ENCODE measurements around the gene PIAS1.

DNA sequence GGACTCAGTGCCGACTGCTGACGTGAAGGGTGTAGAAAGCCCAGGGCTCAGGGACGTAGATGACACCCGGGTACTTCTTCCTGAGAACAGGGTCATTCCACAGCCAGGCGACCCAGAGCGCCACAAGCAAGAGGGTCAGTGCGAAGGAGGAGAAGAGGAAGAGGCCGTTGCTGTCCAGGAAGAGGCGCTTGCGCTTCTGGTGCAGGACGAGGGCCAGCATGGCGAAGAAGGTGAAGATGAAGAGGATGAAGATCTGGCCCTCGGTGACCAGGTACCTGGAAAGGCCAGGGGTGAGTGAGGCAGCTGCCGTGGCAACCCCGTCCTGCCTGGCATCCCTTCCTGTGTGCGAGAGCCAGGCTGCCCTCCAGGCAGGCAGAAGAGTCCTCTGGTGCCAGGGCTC, 154.0 kb downstream of the PIAS1 start:
- TF ChIP-seq, protein P1, sequence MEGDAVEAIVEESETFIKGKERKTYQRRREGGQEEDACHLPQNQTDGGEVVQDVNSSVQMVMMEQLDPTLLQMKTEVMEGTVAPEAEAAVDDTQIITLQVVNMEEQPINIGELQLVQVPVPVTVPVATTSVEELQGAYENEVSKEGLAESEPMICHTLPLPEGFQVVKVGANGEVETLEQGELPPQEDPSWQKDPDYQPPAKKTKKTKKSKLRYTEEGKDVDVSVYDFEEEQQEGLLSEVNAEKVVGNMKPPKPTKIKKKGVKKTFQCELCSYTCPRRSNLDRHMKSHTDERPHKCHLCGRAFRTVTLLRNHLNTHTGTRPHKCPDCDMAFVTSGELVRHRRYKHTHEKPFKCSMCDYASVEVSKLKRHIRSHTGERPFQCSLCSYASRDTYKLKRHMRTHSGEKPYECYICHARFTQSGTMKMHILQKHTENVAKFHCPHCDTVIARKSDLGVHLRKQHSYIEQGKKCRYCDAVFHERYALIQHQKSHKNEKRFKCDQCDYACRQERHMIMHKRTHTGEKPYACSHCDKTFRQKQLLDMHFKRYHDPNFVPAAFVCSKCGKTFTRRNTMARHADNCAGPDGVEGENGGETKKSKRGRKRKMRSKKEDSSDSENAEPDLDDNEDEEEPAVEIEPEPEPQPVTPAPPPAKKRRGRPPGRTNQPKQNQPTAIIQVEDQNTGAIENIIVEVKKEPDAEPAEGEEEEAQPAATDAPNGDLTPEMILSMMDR (IDR thresholded peaks at IDR 0.05): no peak
- TF ChIP-seq ESRRA (IDR thresholded peaks at IDR 0.05; ENCODE audit: borderline replicate concordance, low read length) (no peak), POLR2A (IDR thresholded peaks at IDR 0.05; ENCODE audit: low read length) (no peak), POLR2AphosphoS2 (conservative IDR thresholded peaks at IDR 0.05; ENCODE audit: low read length) (no peak), JUN (IDR thresholded peaks at IDR 0.05) (no peak)
- TF ChIP-seq, protein P2, sequence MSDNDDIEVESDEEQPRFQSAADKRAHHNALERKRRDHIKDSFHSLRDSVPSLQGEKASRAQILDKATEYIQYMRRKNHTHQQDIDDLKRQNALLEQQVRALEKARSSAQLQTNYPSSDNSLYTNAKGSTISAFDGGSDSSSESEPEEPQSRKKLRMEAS (IDR thresholded peaks at IDR 0.05): no peak
